ENCODE data around the gene TLR3.

TLR3 gene

GRCh38 chr4:186118582-186118981 lies 49.6 kb downstream of the TLR3 start:
- peaks cover 12% of the 10 kb centered on the region for H3K27me3 ChIP-seq
- no peaks in the 10 kb centered on the region for H3K4me1 ChIP-seq
- no peak for DNase-seq
- no peak for TF ChIP-seq CTCF (IDR thresholded peaks at IDR 0.05; ENCODE audit: low read depth, low read length)
- no peaks in the 10 kb centered on the region for H3K9me3 ChIP-seq
- no peaks in the 10 kb centered on the region for H3K36me3 ChIP-seq
- H3K4me3 ChIP-seq (ENCODE audit: low read depth, low read length): no peak overlapping the region

GRCh38 chr4:186121057-186121456 lies 52.1 kb downstream of the TLR3 start:
- DNase-seq: no peak
- Histone ChIP-seq H3K36me3 (no peaks in the 10 kb centered on the region), H3K4me1 (no peaks in the 10 kb centered on the region), H3K9me3 (no peaks in the 10 kb centered on the region), H3K27me3 (peaks cover 12% of the 10 kb centered on the region), H3K4me3 (ENCODE audit: low read depth, low read length) (no peak overlapping the region)
- no peak for TF ChIP-seq CTCF (IDR thresholded peaks at IDR 0.05; ENCODE audit: low read depth, low read length)

GRCh38 chr4:186128842-186129241 lies 59.9 kb downstream of the TLR3 start:
- no peak for TF ChIP-seq CTCF (IDR thresholded peaks at IDR 0.05; ENCODE audit: low read depth, low read length)
- H3K36me3 ChIP-seq: no peaks in the 10 kb centered on the region
- no peak for DNase-seq

GRCh38 chr4:186131935-186132334 lies 63.0 kb downstream of the TLR3 start:
- H3K4me1 ChIP-seq: no peaks in the 10 kb centered on the region
- no peak for DNase-seq
- no peak overlapping the region for H3K4me3 ChIP-seq (ENCODE audit: low read depth, low read length)
- H3K9me3 ChIP-seq: no peaks in the 10 kb centered on the region; the same call in 1 of the 2 replicates
- no peaks in the 10 kb centered on the region for H3K36me3 ChIP-seq
- TF ChIP-seq CTCF (IDR thresholded peaks at IDR 0.05; ENCODE audit: low read depth, low read length): no peak
- H3K27me3 ChIP-seq: peaks cover 3% of the 10 kb centered on the region; the same call in 1 of the 2 replicates

More at GRCh38 chr4:186128842-186129241, 59.9 kb downstream of the TLR3 start:
- Histone ChIP-seq H3K27me3 (peaks cover 3% of the 10 kb centered on the region; the same call in 1 of the 2 replicates), H3K9me3 (no peaks in the 10 kb centered on the region; the same call in 1 of the 2 replicates), H3K4me1 (no peaks in the 10 kb centered on the region), H3K4me3 (ENCODE audit: low read depth, low read length) (no peak overlapping the region)

GRCh38 chr4:186132577-186133242 lies 63.8 kb downstream of the TLR3 start:
- Histone ChIP-seq H3K36me3 (no peaks in the 10 kb centered on the region), H3K27me3 (peaks cover 3% of the 10 kb centered on the region; the same call in 1 of the 2 replicates), H3K9me3 (no peaks in the 10 kb centered on the region; the same call in 1 of the 2 replicates), H3K4me3 (ENCODE audit: low read depth, low read length) (no peak overlapping the region), H3K4me1 (no peaks in the 10 kb centered on the region)
- TF ChIP-seq CTCF (IDR thresholded peaks at IDR 0.05; ENCODE audit: low read depth, low read length): peak; percentile 51
- no peak for DNase-seq

DNA sequence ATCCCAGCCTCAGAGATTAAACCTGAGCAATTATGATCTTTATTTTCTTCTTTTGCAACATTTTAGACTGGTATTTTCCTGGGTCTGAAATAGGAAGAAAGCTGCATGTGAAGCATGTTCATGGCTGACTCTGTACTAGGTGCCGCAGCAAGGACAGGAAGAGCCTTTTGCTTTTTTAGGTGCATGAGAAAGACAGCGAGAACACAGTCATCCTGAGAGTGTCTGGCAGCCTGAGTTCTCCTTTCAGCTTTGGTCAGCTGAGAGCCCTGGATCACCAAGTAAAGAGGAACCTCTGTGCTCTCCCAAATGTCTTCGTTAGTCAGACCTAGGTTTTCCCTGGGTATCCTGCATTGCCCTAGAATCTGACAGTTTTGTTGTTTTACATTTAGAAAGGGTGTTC lies 65.3 kb downstream of the TLR3 start:
- no peak for TF ChIP-seq CTCF (IDR thresholded peaks at IDR 0.05; ENCODE audit: low read depth, low read length)
- no peak for DNase-seq

More for the DNA sequence above, 65.3 kb downstream of the TLR3 start:
- H3K36me3 ChIP-seq: no peaks in the 10 kb centered on the region
- no peaks in the 10 kb centered on the region for H3K9me3 ChIP-seq
- no peak overlapping the region for H3K4me3 ChIP-seq (ENCODE audit: low read depth, low read length)
- H3K4me1 ChIP-seq: no peaks in the 10 kb centered on the region
- H3K27me3 ChIP-seq: peaks cover 3% of the 10 kb centered on the region; the same call in 1 of the 2 replicates

Measured in BE2C (cell line).